GM19351 (cell line): ENCODE data around the gene ABCB11.

ENCODE experiments used
- ATAC-seq: cut with Tn5 transposase; IDR thresholded peaks from one replicate; pipeline ENCODE4 v1.9.1; 2021; ENCODE audit warnings: mild to moderate bottlenecking, moderate library complexity; ENCODE audit not compliant: unreplicated experiment

Gene ABCB11

DNA sequence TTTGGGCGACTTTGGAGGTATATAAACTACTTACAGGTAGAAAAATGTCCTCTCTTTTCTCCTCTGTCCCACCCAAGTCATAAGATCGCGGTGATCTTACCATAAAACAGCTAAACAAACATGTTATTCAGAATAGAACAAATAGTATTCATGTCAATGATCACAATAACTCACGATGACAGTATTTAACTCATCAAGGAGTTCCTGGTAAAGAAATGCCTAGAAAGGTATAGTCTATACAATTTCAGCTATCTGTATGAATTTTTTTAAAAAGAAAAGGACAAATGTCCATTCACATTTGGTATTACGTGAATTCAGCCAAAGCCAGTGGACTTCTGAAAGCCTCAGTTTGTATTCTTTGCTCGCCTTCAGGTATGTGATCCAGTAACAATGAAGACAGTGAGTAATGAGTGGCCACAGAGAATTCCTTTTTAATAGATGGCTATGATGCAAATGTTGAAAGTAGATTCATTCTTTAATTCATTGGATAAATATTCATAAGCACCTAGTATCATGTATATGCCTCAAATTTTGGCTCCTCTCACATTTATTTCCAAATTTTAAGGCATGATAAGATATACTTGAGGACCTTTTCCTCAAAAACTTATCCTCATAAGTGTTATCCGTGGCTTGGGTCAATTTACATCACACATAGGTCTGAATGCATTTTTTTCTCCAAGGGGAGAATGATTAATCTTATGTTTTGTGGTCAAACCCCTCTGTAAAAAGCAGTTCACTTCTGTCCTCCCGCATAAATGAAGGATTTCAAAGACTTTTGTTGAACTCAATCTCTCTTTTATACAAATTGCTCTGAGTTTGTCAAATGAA lies 20.3 kb downstream of the ABCB11 start:
- ATAC-seq, result no peak

DNA sequence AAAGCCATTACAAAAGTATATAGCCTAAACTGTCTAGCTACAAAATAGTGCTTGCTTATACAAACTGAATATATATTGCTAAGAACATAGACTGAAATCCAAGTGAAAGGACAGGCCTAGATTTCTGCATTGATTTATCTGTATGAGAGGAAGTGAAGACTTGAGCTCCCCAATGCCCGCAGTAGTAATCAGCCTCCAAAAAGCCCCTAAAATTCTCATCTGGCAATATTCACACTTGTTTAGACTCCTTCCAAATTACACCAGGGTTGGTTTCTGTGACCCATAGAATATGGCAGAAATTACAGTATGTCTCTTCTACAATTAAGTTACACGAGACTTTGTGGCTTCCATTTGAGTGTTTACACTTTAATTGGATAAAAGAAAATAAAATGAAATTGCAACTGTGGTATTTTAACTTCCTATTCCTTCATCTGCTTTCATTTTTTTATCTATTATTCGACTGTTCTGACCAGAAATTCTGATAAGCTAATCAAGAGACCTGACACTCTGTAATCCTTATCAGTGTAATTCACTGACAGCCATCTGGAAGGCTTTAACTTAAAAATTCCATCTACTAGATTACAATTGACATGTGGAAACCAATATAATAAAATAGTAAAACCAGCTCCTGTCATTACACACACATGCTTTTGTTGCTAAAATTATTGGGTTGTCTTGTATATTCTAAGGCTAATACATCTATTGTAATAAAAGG lies 21.1 kb downstream of the ABCB11 start:
- no peak for ATAC-seq

DNA sequence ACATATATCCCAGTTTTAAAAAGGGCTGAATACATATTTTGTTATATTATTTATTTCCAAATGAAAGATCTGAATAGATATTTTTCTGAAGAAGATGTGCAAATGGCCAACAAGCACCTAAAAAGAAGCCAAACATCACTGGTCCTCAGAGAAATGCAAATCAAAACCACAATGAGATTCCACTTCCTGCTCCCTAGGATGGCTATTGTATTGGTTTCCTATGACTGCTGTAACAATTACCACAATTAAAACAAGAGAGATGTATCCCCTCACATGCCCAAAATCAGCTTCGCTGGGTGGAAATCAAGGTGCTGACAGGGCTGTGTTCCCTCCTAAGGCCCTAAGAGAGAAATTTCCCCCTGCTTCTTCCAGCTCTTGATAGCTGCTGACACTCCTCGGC lies 23.2 kb downstream of the ABCB11 start:
- ATAC-seq, result no peak

DNA sequence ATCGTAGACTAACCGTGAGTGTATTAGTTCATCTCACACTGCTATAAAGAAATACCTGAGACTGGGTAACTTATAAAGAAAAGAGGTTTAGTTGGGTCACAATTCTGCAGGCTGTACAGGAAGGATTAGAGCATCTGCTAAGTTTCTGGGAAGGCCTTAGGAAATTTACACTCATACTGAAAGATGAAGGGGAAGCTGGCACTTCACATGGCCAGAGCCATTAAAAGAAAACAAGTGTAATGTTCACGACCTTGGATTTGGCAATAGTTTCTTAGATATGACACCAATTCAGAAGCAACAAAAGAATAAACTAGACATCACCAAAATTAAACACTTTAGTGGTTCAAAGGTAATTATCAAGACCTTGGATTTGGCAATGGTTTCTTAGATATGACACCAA lies 23.8 kb downstream of the ABCB11 start:
- ATAC-seq, result no peak

DNA sequence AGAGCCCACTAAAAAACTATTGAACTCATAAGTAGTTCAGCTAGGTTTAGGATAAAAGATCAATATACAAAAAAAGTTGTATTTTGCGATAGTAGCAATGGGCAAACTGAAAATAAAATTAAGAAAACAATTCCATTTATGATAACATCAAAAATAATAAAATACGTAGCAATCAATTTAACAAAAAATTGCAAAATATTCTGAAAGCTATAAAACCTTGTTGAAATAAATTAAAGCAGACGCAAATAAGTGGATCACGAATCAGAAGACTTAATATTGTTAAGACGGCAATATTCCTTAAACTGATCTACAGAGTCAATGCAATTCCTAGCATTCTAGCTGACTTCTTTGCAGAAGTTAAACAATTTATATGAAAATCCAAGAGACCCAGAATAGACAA lies 24.5 kb downstream of the ABCB11 start:
- no peak for ATAC-seq

DNA sequence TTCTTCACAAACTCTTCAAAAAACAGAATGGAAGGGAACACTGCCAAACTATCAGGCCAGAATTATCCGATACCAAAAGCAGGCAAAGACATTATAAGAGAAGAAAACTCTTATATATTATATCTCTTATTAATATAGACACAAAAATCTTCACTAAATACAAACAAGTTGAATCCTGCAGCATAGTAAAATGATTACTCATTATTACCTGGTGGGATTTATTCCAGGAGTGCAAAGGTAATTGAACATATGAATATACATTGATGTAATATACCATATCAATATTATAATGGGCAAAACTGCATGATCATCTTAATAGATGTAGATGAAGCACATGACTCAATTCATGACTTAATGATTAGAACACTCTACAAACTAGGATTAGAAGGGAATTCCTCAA lies 25.1 kb downstream of the ABCB11 start:
- ATAC-seq, result no peak

DNA sequence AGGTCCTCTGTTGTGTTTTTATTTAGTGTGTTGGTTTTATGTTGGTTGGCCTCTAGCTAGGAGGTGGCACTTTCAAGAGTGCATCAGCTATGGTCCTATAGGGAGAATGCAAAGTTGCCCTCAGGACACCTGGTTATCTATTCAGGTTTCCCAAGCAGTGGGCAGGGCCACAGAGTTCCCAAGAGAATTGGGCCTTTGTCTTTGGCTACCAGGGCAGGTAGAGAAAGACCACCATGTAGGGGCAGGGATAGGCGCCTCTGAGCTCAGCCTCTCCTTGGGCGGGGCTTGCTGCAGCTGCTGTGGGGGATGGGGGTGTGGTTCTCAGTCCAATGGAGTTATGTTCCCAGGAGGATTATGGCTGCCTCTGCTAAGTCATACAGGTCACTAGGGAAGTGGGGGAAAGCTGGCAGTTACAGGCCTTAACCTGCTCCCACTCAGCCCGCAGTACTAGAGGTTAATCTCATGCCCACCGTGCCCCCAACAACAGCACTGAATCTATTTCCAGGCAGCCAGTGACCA lies 26.0 kb downstream of the ABCB11 start:
- ATAC-seq, result no peak

DNA sequence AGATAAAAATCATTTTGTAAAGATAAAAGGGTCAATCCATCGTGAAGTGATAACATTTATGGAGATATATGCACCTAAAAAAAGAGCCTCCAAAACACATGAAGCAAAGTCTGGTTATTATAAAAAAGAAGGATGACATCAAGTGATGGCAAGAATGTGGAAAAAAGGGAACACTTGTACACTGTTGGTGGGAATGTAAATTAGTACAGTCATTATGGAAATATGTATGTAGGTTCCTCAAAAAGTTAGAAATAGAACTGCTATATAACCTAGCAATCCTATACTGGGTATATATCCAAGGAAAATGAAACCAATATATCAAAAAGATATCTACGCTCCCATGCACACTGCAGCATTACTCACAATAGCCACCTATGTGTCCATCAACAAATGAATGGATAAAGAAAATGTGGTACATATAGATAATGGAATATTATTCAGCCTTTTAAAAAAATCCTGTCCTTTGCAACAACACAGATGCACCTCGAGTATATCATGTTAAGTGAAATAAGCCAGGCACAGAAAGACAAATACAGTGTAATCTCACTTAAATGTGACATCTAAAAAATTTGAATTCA lies 28.9 kb downstream of the ABCB11 start:
- ATAC-seq, result no peak

DNA sequence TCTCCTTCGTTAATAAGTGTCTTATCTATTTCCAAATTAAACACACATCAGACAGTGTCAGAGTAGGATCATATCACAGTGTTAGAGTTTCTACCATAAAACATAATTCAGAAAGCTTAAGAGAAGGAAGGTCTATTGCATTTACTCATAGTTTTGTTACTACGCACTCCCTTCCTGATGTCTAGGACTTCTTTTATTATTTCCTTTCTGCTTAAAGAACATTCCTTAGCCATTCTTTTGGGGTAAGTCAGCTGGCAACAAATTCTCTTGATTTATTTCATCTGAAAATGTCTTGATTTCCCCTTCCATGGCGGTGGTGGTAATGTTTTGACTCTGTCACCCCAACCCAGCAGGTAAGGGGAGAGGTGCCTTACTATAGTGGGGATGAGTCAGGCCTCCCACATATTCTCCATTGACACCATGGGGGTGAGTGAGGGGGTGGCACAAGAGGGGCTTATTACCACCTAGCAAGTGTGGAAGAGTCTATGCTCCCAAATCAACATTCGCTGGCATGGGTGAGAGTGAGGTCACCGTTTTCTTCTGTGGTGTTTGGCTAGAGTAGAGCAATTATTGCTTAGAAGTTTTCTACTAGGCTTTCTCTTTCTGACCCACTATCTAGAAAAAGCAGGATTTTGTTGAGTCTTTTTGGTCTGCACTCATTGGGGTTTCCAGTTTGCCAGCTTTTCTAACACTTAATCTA lies 29.9 kb downstream of the ABCB11 start:
- ATAC-seq, result no peak

DNA sequence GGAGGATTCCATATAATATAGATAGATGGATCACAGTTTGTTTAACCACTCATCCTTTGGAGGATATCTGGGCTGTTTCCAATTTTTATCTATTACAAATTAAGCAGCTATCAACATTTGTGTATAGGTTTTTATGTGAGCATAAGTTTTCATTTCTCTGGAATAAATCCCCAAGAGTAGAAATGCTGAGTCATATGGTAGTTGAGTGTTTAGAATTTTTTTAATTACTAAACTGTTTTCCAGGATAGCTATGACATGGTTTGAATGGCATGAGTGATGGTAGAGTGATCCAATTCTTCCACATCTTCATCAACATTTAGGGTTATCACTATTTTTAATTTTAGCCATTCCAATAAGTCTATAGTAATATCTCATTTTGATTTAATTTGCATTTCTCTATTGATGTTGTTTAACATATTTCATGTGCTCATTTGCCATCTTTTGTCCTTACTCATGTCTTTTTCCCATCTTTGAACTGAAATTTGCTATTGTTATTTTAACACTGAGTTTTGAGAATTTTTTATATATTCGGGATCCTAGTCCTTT lies 31.4 kb downstream of the ABCB11 start:
- no peak for ATAC-seq

DNA sequence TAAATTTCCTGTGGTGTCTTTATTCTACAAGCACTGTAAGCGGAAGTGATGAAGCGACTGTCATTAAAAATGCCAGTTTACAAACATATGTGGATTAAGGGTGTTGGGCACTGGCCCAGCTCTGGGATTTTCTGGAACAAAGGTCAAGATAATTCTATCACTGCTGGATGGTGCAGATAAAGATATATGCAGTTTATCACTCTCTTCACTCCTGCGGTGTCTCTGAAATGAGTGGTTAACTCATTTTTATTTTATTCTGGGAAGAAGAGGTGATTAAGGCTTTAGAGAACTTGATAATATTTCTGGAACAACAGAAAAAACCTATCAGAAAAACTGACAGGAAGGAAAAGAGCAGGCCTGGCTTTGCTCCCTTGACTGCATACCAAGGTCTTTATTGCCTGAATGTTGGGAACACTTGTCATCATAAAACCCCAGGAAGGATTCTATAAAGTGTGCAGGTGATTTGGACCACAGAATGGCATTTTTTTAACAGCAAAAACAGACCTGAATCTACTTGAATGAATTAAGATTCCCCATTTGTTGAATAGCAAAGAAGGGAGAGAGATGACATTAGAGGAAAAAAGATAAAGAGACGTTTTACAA lies 32.4 kb downstream of the ABCB11 start:
- ATAC-seq, result no peak

DNA sequence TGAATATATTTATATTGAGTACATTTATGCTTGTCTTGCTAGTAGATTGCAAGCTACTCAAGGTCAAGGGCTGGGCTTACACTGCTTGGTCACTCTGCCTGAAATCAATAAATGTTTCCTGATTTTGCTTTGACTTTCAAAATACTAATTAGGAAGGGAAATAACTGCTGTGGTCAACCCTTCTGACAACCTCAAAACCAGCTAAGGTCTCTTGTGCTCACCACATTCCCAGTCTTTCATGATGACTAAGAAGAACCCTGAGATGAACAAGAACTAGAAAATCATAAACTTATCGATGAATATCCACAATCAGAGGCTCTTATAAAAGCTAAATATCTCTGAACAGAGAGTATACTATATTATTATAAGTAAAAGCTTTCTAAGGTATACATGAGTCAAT lies 33.3 kb downstream of the ABCB11 start:
- no peak for ATAC-seq

DNA sequence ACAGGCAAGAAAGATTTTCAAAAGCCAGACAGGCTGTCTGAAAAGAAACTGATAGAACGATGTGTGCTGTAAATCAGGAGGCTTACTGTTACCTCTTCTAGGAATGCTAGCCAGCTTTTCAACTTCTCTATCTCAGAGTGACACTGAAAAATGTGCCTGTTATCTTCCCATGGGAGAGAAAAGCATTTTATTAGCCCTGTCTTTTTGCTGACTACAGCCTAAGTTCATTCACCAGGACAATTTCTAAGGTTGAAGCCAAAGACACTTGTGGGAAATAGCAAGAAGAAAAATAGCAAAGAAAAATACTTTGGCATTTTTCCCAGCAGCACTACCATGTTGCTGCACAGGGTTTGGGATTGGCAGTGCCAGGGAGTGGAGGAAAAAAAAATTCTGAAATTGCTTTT lies 34.0 kb downstream of the ABCB11 start:
- no peak for ATAC-seq

DNA sequence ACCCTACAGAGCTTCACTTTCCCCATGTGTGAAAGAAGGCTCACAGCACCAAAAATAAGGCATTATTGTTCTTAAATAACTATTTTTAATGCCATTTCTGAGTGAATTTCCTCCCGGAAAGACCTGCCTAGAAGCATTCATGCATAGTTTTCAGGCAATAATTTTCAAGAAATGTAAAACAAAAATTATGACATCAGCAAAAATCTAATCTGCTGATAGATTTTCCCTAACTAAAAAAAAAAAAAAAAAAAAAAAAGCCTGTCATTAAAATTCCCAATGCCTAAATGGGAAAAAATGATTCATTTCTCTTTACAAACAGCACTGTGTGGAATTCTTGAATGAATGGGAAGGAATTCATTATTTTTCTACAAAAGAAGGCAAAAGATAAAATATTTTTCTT lies 35.4 kb downstream of the ABCB11 start:
- ATAC-seq, result no peak

DNA sequence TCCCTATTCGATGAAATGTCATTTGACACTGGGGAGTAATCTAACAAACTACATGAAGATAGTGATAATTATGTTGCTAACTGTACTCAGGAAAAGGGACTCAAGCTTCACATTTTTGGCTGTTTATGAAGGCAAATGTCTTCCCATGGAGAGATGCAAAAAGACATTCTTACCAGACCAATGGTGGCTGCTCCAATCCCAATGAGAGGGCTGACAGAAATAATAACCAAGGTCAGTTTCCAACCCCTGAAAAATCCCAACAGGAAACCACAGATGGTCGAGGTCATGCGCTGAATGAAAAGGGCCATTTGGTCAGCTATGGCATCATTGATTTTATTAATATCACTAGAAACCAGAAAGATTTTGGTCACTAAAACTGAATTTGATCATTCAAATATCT lies 37.6 kb downstream of the ABCB11 start:
- ATAC-seq, result no peak

DNA sequence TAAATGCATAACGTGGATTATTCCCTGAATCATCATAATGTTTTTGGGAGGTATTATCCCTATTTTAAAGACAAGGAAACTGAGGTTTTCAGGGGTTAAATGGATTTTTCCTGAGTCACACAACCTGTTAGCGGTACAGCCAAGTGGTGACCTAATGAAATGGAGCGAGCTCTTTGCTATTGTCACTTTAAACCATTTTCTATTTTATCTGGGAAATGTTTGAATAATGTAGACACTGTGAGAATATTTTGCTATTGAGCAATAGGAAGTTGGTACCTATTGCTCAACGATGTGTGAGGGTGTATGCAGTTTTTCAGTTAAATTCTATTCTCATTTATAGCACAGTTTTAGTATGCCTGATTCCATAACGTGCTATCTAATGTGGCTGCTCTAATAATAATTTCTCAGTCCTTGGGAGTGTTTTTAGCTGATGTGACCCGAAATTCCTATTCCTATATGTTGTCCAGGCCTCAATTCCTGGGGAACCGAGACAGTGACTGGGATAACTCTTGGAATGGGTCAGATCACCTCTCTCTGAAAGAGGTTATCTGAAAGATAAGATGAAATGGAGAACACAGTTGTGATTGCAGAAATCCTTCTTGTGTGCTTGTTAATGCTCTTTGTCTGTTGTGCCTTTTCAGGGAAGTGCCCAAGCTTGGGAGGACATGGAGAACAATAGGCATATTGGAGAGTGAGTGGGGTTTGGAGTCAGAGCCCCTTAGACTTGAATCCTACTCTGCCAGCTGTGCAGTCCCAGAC lies 38.4 kb downstream of the ABCB11 start:
- ATAC-seq, result no peak

DNA sequence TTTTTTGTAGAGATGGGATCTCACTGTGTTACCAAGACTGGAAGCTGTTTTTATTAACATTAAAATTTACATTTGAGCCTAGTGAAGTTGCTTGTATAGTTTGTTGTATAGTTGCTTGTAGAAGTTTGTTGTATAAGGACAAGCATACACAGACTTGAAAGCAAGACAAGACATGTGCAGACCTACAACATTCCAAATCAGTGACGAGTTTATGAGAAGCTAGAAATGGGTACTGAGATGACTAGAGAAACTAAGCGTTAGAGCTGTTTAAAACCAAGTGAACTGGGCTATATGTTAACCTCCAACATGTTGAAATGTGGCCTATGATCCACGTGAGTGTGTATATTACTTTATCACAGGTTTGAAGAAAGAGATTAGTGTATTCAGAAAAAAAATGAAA lies 39.1 kb downstream of the ABCB11 start:
- ATAC-seq, result no peak

DNA sequence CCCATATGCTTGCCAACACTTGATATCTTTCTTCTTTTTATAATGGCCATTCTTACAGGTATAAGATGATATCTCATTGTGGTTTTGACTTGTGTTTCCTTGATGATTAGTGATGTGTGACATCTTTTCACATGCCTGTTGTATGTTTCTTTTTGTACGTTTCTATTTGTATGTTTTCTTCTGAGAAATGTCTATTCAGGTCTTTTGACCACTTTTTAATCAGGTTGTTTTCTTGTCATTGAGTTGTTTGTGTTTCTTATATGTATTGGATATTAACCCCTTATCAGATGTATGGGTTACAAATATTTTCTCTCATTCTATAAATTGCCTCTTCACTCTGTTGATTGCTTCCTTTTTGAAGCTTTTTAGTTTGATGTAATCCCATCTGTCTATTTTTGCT lies 42.4 kb downstream of the ABCB11 start:
- ATAC-seq, result no peak

DNA sequence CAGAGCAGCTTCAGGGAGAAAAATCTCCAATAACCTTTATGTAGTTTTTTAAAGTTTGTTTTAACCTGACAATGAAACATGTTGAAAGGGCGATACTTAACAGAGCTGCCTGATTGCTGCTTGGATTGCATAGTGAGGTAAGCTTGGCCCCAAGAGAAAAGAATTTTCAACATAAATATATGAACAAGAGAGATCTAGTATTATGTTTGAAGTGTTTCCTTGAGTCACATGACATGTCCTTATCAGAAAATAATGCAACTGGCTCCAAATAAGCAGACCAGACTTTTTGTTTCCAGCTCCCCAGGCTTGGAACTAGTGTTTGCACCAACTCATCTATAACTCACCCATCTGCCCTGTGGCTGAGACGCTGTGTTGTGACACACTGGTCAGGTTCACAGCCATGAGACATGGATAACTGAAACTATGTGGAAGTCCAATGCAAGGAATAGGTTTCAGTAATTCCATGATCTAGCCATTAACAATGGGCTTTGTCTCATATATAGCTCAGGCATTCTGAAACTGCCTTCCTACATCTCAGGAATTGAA lies 44.7 kb downstream of the ABCB11 start:
- ATAC-seq, result no peak

DNA sequence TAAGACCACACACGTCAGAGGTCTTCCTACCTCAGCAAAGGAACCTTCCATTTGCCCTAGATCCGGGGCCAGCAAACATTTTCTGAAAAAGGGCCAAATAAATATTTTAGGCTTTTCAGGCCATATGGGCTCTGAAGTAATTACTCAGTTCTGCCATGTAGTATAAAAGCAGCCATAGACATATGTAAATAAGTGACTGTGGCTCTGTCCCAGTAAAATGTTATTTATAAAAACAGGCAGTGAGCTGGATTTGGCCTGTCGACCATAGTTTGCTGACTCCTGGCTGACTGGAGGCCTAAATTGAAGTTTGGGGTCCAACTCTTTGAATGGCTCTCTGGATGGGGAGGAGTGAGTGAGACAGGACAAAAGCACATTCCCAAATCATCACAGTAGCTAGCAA lies 49.5 kb downstream of the ABCB11 start:
- no peak for ATAC-seq
